Endothelial cell of umbilical vein (primary cell): ENCODE measurements around the gene KLF13. TPM values are rescaled to one million over a fixed set of nuclear protein-coding genes. Genes with fewer than 3 reads are reported as not detected.

ENCODE experiments used
- BruUV-seq: library from RNA; stranded (reverse); fragments of 400-500 nt; replicated peaks from 2 replicates; lab custom pipeline; 2021; lab: Mats Ljungman, UMichigan
- CTCF ChIA-PET: fragments of 300-600, 350-600 bp; sonication (Branson Sonifier 250); formaldehyde crosslinking; loops from one replicate; lab custom pipeline; 2021; ENCODE audit warnings: antibody characterized with exemption, inconsistent platforms; lab: Charles Lee
- POLR2A ChIA-PET: fragments of 300-600, 350-600 bp; sonication (Branson Sonifier 250); formaldehyde crosslinking; loops from one replicate; lab custom pipeline; 2021; ENCODE audit warnings: antibody characterized with exemption, inconsistent platforms; lab: Charles Lee
- DNase-seq: peaks from one replicate; pipeline ENCODE4 v3.0.0-alpha.2; 2011; ENCODE audit warnings: low read depth, low spot score
- FAIRE-seq: peaks from 2 replicates; lab custom pipeline; 2011; peaks lifted over from hg19 to GRCh38; lab: Jason Lieb, UNC
- H2AFZ ChIP-seq: 2 replicates; pipeline ENCODE4 v1.6.0; 2012; ENCODE audit warnings: low read depth, low read length, control low read depth, inconsistent platforms
- H3K27ac ChIP-seq: 2 replicates; pipeline ENCODE4 v1.5.1; 2011; ENCODE audit warnings: low read depth, mild to moderate bottlenecking, control low read depth, low read length, moderate library complexity; ENCODE audit not compliant: insufficient read depth
- H3K27me3 ChIP-seq, 2 experiments: 2 replicates each; pipeline versions ENCODE4 v1.6.0 to v1.6.1; 2011; ENCODE audit warnings: low read length in 2 of 2, mixed read lengths in 1 of 2; ENCODE audit not compliant: control insufficient read depth in 2 of 2, insufficient read depth in 2 of 2
- H3K36me3 ChIP-seq, 2 experiments: 2 replicates in 1 of 2; 3 replicates in 1 of 2; pipeline ENCODE4 v1.5.1; 2011; ENCODE audit warnings: low read length in 2 of 2, mild to moderate bottlenecking in 1 of 2, moderate library complexity in 1 of 2; ENCODE audit not compliant: control insufficient read depth in 2 of 2, insufficient read depth in 2 of 2; ENCODE audit errors: extremely low read depth in 1 of 2
- H3K4me1 ChIP-seq: 3 replicates; pipeline ENCODE4 v1.5.1; 2011; ENCODE audit warnings: mild to moderate bottlenecking, low read length; ENCODE audit not compliant: control insufficient read depth, insufficient read depth; ENCODE audit errors: extremely low read depth
- H3K4me2 ChIP-seq: 2 replicates; pipeline ENCODE4 v1.6.1; 2011; ENCODE audit warnings: low read length, control low read depth, mixed read lengths; ENCODE audit not compliant: insufficient read depth
- H3K4me3 ChIP-seq, 3 experiments: fragments of 200-600 bp in 1 of 3; sonication (generic), shearing (Covaris generic) in 1 of 3; replicated peaks in 1 of 3; 2 replicates each; pipeline ENCODE4 v1.5.1; 2011 to 2016; ENCODE audit warnings: control low read depth in 3 of 3, low read length in 3 of 3, mild to moderate bottlenecking in 2 of 3, inconsistent platforms in 1 of 3, low read depth in 1 of 3, moderate library complexity in 1 of 3; ENCODE audit not compliant: insufficient read depth in 1 of 3
- H3K79me2 ChIP-seq: 2 replicates; pipeline ENCODE4 v1.6.0; 2012; ENCODE audit warnings: low read length, inconsistent platforms; ENCODE audit not compliant: control insufficient read depth, insufficient read depth
- H3K9ac ChIP-seq: replicated peaks from 2 replicates; pipeline ENCODE3; 2011; ENCODE audit warnings: low read length, control low read depth; ENCODE audit not compliant: insufficient read depth; ENCODE audit errors: extremely low read depth
- H3K9me1 ChIP-seq: replicated peaks from 3 replicates; pipeline ENCODE4 v1.6.0; 2011; ENCODE audit warnings: mild to moderate bottlenecking, low read length; ENCODE audit not compliant: control insufficient read depth, insufficient read depth; ENCODE audit errors: extremely low read depth
- H3K9me3 ChIP-seq: replicated peaks from 2 replicates; pipeline ENCODE4 v1.5.1; 2012; ENCODE audit warnings: low read length, inconsistent platforms; ENCODE audit not compliant: control insufficient read depth, insufficient read depth
- H4K20me1 ChIP-seq: replicated peaks from 2 replicates; pipeline ENCODE3; 2011; ENCODE audit warnings: mild to moderate bottlenecking, low read length; ENCODE audit not compliant: control insufficient read depth, insufficient read depth; ENCODE audit errors: extremely low read depth
- FOS ChIP-seq: IDR thresholded peaks from 2 replicates; pipeline ENCODE4 v1.6.1; 2011; ENCODE audit warnings: mild to moderate bottlenecking, low read length, moderate library complexity, borderline replicate concordance; ENCODE audit not compliant: insufficient read depth
- GATA2 ChIP-seq: IDR thresholded peaks from 2 replicates; pipeline ENCODE4 v1.7.0; 2011; ENCODE audit warnings: low read depth, mild to moderate bottlenecking, moderate library complexity, mixed read lengths, low read length; ENCODE audit not compliant: insufficient read length, insufficient read depth
- JUN ChIP-seq: IDR thresholded peaks from 2 replicates; pipeline ENCODE4 v1.6.1; 2011; ENCODE audit warnings: borderline replicate concordance, low read depth; ENCODE audit not compliant: insufficient read length, insufficient read depth
- MAX ChIP-seq: IDR thresholded peaks from 2 replicates; pipeline ENCODE4 v1.6.1; 2011; ENCODE audit not compliant: insufficient read depth, insufficient read length
- MYC ChIP-seq: IDR thresholded peaks from one replicate; pipeline ENCODE4 v1.6.1; 2011; ENCODE audit warnings: mild to moderate bottlenecking, low read depth, low read length
- dilution Hi-C: fragments of 300-500 bp; cut with MboI; formaldehyde crosslinking; loops from one replicate; pipeline ENCODE4 v1.15.0; 2019; ENCODE audit warnings: low sequenced_read_pairs; ENCODE audit not compliant: extremely low pct_ligation_motif_present
- intact Hi-C: fragments of 100-400 bp; cut with micrococcal nuclease; formaldehyde crosslinking; loops from one replicate; pipeline ENCODE4 v1.10.0; 2022
- polyA plus RNA-seq, 4 experiments: library from polyadenylated mRNA; depleted of rRNA in 3 of 4; stranded (reverse) in 3 of 4; unstranded in 1 of 4; fragments of >200 nt; gene quantifications; 2 replicates each; pipeline versions ENCODE4 v1.2.1 to v1.2.3, GENCODE V29; 2011 to 2012; ENCODE audit warnings: missing spikeins in 1 of 4
- total RNA-seq: library from RNA; stranded (reverse); gene quantifications from 2 replicates; pipeline ENCODE4 v1.2.3, GENCODE V29; 2021
- TF ChIP-seq, protein P1 (sequence below), 2 donors: IDR thresholded peaks; 1 replicate in 1 of 2; 2 replicates in 1 of 2; pipeline ENCODE4 v1.5.1; 2011; ENCODE audit warnings: low read length in 2 of 2, mild to moderate bottlenecking in 2 of 2, moderate library complexity in 2 of 2, control low read depth in 1 of 2, inconsistent platforms in 1 of 2, low read depth in 1 of 2; ENCODE audit not compliant: insufficient read depth in 1 of 2; ENCODE audit errors: extremely low read depth in 1 of 2

KLF13 gene
- total and polyA plus RNA-seq, 2 donors (not counting 3 experiments of a cell fraction or from before 2014, with no cell fraction given), result 10.1 to 31.9 TPM

DNA sequence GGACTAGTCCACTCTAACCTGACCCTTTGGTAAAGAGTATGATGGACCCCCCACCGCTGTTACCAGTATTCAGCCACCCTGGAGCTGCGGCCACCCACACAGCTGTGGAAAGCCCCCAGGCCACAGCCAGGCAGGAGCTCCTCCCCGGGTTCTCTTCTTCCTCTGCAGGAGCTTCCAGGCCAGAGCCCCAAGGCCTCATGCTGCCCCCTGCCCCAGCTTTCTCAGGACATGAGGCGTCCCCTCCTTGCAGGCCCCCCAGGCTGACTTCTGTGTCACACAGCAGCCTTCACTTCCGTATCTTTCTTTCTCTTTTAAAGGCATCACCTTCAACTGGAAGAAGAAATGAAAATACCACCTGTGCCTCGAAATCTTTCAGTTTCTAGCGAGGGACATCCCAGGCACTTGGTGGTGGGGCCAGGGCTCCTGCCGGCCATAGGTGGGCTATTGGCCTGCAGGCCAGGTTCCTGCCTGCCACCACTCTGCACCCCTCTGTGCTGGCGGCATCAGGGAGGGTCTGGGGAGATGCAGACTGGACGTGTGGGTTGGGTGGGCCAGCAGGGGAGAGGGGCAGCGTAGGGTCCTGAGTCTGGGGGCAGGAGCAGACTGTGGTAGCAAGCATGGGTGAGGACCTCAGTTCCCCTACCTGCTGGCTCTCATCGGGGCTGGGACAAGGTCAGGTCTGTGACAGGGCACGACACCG lies 19.9 kb downstream of the KLF13 start:
- no peak overlapping the region for H3K4me3 ChIP-seq
- intact Hi-C loops (no loop called here), dilution Hi-C loops (no loop called here)
- H3K9me1 ChIP-seq, result no peaks in the 10 kb centered on the region
- no peaks in the 10 kb centered on the region for H3K36me3 ChIP-seq
- peaks cover 10% of the 10 kb centered on the region for H3K79me2 ChIP-seq
- no peak overlapping the region for H3K9ac ChIP-seq
- peaks cover 21% of the 10 kb centered on the region for H3K4me1 ChIP-seq
- H3K27ac ChIP-seq, result no peak overlapping the region
- DNase-seq, result no peak
- ChIA-PET CTCF (interaction anchor here (1.6 kb wide), 1 partner anchor 88 kb away, joined by 6 read pairs; no protein-coding TSS in a partner anchor), POLR2A (no interaction called here)
- H2AFZ ChIP-seq, result no peak overlapping the region
- BruUV-seq, result no TSS peak
- H3K27me3 ChIP-seq, result no peaks in the 10 kb centered on the region
- FAIRE-seq, result no peak
- no peaks in the 10 kb centered on the region for H4K20me1 ChIP-seq
- H3K9me3 ChIP-seq, result no peaks in the 10 kb centered on the region
- TF ChIP-seq GATA2 (no peak), FOS (no peak), MYC (no peak), MAX (no peak), JUN (no peak)
- TF ChIP-seq, protein P1, sequence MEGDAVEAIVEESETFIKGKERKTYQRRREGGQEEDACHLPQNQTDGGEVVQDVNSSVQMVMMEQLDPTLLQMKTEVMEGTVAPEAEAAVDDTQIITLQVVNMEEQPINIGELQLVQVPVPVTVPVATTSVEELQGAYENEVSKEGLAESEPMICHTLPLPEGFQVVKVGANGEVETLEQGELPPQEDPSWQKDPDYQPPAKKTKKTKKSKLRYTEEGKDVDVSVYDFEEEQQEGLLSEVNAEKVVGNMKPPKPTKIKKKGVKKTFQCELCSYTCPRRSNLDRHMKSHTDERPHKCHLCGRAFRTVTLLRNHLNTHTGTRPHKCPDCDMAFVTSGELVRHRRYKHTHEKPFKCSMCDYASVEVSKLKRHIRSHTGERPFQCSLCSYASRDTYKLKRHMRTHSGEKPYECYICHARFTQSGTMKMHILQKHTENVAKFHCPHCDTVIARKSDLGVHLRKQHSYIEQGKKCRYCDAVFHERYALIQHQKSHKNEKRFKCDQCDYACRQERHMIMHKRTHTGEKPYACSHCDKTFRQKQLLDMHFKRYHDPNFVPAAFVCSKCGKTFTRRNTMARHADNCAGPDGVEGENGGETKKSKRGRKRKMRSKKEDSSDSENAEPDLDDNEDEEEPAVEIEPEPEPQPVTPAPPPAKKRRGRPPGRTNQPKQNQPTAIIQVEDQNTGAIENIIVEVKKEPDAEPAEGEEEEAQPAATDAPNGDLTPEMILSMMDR (IDR thresholded peaks at IDR 0.05; ENCODE audit: extremely low read depth in 1 of 2, insufficient read depth in 1 of 2, low read depth in 1 of 2, low read length in 2 of 2), result no peak
- no peak overlapping the region for H3K4me2 ChIP-seq
